HG03460 (cell line): ENCODE measurements around the gene ZNF593OS.

Experiments used
- ATAC-seq: cut with Tn5 transposase; IDR thresholded peaks from one replicate; pipeline ENCODE4 v1.9.1; 2021; ENCODE audit not compliant: unreplicated experiment

ZNF593OS gene

DNA sequence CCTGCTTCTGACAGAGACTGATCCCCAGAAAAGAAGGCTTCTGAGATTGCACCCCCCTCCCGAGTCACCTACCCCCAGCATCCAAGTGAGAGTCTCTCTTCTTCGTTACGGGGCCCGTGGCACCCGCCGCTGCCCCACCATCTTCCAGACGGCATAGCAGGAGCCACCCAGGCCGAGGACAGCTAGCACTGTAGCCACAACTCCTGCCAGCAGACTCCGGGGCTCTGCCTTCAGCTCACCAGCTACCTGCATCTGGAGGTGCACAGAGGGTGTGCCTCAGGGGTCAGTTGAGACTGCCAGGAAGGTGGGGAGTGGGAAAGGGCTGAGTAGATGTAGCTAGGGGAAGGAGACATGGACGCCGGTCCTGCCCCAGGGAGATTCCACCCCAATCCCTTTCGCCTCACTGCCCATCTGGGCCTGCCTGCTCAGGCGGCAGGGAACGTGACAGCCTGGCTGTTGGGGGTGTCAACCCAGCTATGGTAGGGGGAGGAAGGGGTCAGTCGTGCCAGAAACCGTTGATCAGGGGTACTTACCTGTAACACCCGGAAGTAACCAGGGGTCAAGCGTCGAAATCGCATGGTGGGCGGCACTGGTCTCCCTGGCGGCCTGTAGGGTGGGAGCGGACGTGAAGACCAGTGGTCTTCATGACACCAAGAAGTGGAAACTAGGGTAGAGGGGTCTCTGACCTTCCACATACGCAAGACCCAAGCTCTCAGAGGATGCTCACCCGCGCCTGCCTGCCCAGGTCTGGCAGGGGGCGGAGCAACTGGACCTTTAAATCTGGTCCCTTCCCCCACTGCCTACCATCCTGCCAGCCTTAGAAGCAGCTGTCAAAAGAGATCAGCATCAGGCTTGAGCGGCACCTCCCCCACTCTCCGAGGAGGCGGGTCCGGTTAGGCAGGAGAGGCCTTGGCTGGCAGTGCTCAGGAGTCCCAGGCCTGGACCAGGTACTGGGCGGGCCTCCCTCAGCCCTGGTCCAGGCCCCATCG is at the start of gene ZNF593OS:
TSS of gene ZNF593OS (minus strand) at position 749 of the 989 bp plus-strand sequence. CDS start at position 578, 171 bp downstream.
- no peak for ATAC-seq

DNA sequence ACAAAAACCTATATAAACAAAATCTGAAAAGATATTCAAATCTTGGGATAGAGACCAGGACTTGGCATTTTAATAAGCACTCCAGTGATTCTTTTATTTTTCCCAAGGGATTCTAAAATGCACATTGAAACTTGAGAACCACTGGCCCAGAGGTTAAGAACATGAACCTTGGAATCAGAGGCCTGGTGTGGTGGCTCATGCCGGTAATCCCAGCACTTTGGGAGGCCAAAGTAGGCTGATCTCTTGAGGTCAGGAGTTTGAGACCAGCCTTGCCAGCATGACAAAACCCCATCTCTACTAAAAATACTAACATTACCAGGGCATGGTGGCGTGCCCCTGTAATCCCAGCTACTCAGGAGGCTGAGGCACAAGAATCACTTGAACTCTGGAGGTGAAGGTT is 49.5 kb upstream of the ZNF593OS start:
- no peak for ATAC-seq

DNA sequence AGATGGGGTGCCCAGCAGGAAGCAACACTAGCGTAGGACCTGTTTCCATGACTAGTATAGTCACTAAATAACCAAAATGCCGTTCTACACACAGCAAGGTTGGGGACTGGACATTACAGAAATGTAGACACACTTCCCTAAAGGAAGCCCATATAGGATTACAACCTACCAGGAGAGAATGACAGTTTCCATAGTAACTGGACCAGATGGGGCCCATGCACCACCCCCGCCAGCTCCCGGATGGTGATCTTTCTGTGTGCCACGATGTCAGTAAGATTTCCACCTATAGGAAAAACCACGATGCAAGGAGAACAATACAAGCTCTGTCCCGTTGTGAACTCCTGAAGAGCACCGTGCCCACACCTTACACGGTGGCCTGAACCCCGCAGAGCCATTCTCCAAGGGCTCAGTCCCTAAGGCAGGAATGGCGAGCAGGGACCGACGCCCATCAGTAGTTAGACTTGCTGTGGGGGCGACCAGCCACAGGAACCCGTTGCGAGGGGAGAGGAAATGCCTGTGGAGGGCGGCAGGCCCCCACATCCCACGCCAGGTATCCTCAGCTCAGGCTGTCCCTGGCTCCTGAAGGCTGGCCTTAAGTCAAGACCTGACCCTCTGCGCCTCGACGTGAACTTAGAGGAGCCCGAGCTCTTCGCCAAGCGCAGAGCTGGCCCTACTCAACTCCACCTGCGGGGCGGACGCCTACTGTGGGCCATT is 48.7 kb upstream of the ZNF593OS start:
- no peak for ATAC-seq

DNA sequence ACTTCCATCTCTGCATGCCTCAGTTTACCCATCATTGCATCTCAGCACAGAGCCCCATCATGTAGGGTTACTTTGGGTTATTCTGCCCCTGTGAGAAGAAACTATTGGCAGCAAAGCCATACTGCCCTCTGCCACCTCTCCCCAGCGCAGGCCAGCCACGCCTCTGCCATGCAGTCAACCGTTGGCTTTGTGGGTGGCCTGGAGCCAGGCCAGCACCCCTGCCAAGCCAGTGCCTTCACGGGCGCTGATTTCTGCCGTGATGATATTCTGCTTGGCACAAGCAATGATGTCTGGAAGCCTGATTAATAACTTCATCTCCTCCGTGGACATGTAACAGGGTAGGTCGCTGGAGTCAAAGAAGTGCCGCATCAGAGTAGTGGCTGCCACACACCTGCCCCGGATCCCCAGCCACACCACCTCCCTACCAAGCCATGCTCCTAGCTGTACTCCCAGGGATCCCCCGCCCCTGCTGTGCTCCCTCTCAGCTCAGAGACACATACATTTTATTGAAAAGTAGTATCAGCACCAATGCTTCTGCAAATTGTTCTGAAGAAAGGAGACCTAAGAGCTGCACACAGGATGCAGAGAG is 47.4 kb upstream of the ZNF593OS start:
- no peak for ATAC-seq

DNA sequence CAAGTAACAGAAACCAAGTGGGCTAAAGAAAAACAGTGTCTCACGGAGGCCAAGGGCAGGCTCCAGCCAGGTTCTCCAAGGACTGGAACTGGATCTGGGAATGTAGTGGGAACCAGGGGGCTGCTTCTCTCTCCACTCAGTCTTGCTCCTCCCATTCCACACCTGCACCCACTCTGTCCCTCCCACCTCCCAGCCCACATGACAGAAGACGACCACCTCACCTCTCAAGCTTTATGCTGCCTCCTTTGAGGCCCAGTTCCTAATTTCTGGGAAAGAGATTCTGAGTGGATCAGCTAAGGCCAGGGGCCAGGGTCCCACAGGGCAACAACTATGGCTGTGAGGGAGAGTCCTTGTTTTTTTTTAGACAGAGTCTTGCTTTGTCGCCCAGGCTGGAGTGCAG is 43.6 kb upstream of the ZNF593OS start:
- ATAC-seq = no peak

DNA sequence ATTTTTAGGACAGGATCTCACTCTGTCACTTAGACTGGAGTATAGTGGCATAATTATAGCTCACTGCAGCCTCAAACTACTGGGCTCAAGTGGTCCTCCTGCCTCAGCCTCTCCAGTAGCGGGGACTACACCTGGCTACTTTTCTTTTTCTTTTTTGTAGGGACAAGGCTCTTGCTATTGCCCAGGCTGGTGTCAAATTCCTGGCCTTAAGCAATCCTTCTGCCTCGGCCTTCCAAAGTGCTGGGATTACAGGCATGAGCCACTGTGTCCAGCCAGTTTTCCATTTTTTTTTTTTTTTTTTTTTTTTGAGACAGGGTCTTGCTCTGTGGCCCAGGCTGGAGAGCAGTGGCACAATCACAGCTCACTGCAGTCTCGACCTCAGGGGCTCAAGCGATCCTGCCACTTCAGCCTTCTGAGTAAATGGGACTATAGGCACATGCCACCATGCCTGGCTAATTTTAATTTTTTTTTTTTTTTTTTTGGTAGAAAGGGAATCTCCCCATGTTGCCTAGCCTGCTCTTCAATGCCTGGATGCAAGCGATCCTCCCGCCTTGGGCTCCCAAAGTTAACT is 41.8 kb upstream of the ZNF593OS start:
- ATAC-seq = no peak

DNA sequence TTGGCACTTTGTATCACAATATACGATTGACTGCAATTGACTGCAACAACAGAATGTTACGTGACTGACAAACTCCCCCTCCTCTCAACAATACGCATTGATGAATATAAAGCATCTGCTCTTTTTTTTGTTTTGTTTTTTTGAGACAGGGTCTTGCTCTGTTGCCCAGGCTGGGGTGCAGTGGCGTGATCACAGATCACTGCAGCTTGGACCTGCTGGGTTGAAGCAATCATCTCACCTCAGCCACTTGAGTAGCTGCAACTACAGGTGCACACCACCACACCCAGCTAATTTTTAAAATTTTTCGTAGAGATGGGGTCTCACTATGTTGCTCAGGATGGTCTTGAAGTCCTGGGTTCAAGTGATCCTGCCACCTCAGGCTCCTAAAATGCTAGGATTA is 41.1 kb upstream of the ZNF593OS start:
- ATAC-seq = no peak

DNA sequence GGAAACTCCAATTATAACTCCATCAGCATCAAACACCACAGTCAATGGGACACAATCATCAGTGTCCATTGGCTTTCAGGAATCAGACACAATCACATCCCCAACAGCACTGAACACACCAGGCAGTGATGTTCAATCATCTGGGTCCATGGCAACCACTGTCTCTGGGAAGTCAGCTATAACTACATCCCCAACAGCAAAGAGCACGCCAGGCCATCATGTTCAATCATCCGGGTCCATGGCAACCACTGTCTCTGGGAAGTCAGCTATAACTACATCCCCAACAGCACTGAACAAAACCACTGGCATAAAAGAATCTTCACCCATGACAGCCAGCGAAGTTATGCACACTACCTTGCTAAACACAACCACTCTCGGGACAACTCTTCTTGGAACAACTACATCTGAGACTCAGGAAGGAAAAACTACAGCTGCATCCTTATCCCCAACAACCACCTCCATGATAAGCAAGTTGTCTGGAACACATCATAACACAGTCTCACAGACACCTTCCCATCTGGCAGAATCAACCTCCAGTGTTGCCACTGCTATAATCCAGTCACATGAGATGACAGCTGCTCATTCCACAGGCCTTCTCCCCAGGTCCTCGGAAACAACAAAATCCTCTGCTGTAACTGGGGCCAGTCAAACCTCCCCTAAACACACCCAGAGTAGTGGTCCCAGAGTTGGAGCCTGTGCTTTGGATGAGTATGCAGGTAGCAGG is 38.7 kb upstream of the ZNF593OS start:
- ATAC-seq = no peak

DNA sequence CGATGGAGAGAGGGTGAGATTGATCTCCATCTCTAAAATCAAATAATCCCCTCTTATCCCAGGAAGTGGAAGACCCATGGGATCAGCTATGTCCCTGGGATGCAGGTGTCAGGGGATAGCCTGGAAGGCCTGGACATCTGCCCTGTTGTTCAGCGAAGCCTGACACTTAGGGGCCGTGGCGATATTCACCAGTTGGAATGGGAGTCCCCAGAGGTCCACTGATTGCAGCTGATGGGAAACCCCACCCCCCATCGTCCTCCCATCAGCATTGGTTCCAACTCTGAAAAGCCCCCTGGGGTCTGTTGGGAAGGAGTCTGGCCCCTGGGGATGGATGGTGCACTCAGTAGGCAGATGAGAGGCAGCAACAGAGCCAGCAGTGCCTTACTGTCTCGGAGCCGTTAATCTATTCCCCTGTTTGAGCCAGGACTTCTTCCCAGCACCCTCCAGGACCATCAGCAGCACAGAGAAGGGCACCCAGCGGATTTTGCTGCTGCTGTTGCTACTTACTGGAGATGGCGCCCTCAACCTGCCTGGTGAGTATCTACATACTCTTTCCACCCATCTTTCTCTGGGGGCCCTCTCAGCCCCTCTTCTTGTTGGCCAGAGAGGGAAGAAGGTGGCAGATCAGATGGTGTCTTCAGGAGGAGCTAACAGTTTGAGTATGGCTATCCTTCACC is 32.1 kb upstream of the ZNF593OS start:
- ATAC-seq = no peak

DNA sequence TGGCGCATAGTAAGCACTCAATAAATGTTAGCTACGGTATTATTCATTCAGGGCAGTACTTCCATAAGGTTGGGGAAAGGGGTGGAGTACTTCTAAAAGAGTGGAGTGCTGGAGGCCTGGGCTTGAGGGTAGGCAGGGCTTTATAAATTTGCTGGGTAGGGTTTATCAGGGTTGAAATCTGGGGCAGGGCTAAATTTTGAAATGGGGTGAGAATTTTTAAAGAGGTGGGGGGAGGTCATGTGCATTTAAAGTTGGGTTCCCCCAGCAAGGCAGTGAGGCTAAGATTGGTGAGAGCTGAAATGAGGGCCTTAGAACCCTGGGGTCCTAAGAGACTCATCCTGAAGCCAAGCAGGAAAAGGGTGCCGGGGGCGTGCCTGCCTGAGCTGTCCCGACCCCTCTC is 28.8 kb upstream of the ZNF593OS start:
- no peak for ATAC-seq

DNA sequence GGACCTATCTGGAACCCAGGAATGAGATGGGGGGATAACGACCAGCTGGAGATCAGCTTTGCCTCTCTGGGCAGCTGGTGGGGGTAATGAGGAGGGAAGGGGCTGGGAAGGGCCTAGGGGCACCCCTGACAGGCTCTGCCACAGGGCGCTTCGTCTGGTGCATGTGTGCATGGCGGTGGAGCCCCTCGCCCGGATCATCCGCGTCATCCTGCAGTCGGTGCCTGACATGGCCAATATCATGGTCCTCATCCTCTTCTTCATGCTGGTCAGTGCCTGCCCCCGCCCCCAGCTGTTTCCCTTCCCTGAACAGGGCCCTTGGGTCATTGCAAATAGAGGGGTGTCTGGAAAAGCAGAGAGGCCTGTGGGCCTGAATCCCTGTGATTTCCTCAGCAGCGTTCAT is 26.2 kb upstream of the ZNF593OS start:
- no peak for ATAC-seq

DNA sequence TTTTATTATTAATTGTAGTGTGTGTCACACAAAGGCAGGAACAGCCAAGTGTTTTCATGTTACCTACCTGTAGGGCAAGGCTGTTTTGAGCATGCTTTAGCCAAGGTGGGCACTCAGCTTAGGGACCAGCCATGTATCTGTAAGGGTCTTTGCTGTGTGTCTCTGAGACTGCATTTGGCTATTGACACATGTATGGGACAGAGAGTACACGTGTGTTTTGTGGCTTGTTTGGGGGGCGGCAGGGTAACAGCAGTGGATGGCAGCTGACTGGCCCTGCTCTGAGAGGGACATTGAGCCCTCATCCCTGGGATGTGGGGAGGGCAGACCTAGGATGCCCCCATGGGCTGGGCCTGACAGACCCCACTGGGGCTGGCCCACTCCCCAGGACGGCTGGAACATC is 25.7 kb upstream of the ZNF593OS start:
- ATAC-seq = no peak

DNA sequence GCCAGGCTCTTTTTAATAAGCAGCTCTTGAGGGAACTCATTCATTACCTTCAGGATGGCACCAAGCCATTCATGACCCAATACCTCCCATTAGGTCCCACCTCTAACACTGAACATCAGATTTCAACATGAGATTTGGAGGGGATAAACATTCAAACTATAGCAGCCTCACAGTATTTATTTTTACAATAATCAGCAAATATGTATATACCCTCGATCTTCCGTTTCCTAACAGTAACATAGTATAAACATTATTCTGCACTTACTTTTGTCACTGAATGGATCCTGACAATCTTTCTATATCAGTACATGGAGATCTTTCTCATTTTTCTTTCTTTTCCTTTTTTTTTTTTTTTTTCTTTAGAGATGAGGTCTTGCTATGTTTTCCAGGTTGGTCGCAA is 24.2 kb upstream of the ZNF593OS start:
- no peak for ATAC-seq

DNA sequence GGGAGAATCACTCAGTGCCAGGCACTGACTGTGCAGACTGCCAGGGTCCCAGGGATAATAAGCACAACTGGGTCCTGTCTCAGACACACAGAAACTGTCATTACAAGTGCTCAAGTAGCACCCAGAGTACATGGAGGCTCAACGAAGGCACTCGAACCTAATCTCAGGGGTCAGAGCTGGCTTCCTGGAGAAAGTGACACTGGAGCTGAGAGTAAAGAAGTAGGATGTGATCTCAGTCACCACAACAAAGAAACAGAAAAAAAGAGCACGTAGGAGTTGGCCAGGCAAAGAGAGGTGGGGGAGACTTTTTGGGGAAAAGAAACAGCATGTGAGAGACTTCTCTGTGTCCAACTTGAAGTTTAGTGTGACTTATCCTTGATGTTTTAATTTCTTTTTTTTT is 20.1 kb upstream of the ZNF593OS start:
- ATAC-seq = no peak

DNA sequence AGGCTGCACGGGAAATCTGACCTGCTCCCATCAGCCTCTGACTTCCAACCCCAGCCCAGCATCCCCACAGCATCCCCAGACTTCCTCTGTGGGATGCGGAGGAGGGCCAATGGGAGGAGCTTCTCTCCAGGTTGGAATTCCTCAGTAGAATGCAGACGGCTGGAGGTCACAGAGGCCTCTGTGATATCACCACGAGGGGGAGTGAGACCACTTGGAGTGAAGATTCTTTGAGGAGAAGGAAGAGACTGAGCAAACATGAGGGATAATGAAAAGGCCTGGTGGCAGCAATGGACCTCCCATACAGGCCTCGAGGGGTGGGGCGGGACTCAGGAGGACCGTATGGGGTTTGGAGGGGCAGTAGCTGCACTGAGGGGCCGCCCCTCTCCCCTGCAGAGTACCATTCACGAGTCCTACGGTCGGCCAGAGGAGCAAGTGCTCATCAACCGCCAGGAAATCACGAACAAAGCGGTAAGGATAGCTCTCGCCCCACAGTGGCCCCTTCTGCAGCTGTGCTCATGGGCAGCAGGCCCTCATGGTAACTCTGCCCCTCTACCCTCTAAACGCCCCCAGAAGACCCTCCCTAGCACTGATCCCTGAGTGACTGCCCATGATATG is 18.8 kb upstream of the ZNF593OS start, which contains the start of gene CATSPER4:
TSS of gene CATSPER4 (plus strand) at position 230 of the 615 bp plus-strand sequence. CDS start at position 256, 26 bp downstream.
- no peak for ATAC-seq

DNA sequence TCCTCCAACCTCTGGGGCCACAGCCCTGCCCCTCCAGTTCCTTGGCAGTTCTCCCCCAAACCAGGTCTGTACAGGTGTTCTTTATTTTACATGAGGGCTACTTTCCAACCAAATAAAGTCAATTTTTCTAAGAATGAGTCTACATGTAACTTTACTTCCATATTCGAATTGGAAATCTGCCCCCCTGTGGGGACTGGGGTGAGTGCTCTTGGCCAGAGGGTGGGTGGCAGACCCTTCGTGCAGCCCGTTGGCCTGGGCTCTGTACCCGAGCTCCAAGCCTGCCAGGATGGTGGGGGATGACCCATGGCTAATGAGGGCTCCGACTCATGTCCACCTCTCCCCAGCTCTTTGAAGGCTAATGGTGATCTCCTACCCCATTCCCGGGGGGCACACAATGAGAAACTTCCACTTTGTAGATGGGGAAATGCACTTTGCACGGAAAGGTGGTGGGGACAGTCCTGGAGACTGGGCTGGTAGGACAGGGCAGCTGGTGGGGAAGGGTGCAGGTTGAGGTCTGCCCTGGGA is 18.2 kb upstream of the ZNF593OS start:
- ATAC-seq = no peak

DNA sequence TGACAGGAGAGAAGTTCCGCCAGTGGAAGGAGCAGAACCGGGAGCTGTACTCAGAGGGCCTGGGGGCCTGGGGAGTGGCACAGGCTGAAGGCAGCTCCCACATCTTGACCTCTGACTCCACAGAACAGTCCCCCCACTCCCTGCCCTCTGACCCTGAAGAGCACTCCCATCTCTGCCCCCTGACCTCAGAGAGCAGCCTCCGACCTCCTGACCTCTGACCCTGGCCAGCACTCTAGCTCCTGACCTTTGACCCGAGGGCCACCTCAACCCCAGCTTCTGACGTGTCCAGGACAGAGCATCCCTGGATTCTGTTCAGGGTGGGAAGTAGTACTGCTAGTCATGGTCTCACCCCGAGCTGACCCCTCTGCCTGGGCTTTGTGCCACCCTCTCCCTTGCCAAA is 17.7 kb upstream of the ZNF593OS start:
- ATAC-seq = no peak

DNA sequence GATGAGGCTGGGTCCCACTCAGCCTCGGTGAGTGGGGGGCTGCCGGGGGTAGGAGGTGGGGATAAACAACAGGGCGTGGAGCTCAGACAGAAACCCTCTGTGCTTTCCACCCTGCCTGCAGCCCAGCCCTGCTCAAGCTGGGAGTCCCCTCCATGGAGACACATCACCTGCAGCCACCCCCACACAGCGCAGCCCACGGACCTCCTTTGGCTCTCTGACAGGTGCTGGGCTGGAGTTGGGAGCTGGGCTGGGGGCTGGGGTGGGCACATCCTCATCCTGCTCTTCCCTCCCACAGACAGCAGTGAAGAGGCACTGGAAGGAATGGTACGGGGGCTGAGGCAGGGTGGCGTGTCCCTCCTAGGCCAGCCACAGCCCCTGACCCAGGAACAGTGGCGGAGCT is 16.8 kb upstream of the ZNF593OS start:
- ATAC-seq = no peak

DNA sequence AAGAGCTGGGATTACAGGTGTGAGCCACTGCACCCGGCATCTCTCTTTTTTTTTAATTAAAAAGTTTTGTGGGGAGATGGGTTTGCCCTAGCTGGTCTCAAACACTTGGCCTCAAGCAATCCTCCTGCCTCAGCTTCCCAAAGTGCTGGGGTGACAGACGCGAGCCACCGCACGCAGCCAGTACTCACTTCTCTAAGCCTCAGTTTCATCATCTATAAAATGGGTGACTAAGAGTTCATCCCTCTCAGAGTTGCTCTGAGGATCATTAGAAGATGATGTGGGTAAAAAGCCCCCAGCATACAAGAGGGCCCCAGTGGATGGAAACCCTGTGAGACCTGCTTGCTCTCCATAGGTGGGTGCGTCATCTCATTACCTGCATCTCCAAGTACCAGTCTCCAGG is 16.2 kb upstream of the ZNF593OS start:
- no peak for ATAC-seq
